Anterior cingulate cortex (tissue), 58 donors: ENCODE data around the gene ARAF.
"Not testable (repeated sequence)": the region's sequence is repeated elsewhere in the genome, so short reads cannot be mapped to it uniquely, and the experiment has no call there.

Experiments used
- DNase-seq, 58 donors: peaks; one replicate each; lab custom pipeline; 2025; lab: John Stamatoyannopoulos, UW

The ARAF gene

GRCh38 chrX:47581731-47582647 lies 21.0 kb downstream of the ARAF start, which contains the start of gene TIMP1:
TIMP1 (plus strand) TSS chrX:47582436; CDS start chrX:47583416, 980 bp downstream.
- DNase-seq, result peak in 44 of 58 donors; percentile 3 to 68 (median 34)

DNA sequence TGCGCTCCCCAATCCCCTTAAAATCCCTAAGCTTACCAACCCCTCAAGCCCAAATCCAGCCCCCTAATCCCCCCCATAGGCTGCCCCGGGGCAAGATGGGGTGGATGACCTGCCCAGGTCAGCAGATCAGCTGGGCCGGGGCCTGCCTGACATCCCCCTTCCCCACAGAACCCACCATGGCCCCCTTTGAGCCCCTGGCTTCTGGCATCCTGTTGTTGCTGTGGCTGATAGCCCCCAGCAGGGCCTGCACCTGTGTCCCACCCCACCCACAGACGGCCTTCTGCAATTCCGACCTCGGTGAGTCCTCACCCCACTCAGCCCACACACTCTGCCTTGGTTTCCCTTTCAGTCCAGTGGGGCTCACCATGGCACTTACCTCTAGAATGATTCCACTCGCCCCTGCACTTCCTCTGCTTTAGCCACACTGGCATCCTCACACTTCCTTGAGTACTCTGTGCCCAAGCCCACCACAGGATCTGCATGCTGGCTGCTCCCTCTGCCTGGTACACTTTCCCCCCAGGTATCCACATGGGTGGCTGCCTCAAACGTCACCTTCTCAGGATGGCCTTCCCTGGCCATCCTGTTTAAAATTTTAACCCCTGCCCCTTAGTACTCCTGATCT lies 22.3 kb downstream of the ARAF start:
- DNase-seq, result no peak

- DNase-seq, result no peak
These were observed 23.7 kb downstream of the ARAF start for GRCh38 chrX:47584714-47585113.

- no peak for DNase-seq
These were observed 24.3 kb downstream of the ARAF start for GRCh38 chrX:47585273-47585672.

DNA sequence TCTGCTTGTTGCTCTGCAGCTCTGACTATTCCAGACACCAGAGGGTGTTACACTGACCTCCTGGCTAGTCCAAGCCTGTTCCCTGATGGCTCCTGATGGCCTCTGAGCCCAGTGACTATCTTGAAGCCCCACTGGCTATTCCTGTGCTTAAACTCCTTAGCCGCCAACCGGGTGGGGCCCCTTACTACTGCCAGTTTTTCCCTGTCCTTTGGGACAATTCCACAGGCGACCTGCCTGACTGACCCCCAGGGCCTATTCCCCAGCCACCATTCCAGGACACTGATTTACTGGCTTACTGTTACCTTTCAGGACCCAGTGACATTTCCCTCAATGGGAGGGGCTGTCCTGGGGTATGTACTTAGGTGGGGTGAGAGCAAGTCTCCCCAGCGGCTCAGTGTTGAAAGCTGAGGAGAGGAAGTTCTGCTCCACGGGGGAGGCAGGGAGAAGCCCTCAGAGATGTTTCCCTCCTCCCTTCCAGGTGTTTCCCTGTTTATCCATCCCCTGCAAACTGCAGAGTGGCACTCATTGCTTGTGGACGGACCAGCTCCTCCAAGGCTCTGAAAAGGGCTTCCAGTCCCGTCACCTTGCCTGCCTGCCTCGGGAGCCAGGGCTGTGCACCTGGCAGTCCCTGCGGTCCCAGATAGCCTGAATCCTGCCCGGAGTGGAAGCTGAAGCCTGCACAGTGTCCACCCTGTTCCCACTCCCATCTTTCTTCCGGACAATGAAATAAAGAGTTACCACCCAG lies 25.2 kb downstream of the ARAF start:
- DNase-seq, result no peak

DNA sequence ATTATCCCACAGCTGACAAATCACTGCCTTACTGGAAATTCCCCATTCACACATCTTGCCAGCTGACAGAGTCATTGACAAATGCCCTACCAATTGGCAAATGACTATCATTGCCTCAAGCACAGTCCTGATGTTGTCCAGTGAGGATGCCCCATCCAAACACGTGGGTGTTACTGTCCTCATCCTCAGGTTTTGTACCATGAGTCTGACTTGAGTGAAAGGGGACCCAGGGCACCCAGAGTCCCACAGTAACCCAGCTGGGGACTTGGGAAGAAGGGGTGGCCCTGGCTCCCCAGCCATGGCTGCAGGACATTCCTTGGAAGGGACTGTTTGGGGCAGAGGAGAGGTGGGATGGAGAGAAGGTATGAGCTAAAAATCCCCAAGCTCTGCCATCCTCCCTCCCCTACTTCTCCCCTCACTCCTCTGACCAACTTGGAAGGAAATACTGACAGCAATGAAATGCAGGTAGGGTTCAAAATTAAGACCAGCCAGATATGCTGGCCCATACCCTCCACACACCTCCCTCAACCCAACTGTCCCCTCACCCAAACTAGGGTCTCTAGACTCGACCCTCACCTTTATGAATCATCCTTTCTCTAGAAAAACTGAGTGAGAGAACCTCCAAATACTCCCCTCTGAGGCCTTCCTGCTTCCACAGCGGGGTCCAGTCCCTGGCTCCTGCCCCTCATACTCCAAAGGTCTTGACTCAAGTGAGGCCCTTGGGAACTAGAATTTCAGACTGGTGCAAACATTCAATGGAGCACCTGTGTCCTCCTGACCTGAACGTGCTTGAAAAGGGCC lies 26.3 kb downstream of the ARAF start:
- DNase-seq, result no peak

- DNase-seq, result no peak
These were observed 27.1 kb downstream of the ARAF start for GRCh38 chrX:47587906-47588735.

GRCh38 chrX:47590984-47591383 lies 30.0 kb downstream of the ARAF start:
- no peak for DNase-seq

DNA sequence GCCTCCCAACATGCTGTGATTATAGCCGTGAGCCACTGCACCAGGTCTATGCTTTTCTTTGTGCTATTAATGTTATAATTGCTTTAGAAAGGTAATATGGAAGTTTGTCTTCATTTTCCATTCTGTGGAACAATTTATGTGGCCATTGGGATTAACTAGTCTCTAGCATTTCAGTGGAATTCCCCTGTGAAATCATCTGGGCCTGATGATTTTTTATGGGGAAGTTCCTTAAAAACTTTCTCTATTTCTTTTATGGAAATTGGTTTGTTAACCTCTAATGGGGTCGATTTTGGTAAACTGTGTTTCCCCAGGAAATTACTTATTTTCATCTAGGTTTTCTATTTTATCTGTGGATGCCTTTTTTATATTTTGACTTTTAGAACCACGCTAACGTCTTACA lies 32.5 kb downstream of the ARAF start:
- DNase-seq, result no peak

GRCh38 chrX:47595716-47596251 lies 34.8 kb downstream of the ARAF start:
- no peak for DNase-seq

DNA sequence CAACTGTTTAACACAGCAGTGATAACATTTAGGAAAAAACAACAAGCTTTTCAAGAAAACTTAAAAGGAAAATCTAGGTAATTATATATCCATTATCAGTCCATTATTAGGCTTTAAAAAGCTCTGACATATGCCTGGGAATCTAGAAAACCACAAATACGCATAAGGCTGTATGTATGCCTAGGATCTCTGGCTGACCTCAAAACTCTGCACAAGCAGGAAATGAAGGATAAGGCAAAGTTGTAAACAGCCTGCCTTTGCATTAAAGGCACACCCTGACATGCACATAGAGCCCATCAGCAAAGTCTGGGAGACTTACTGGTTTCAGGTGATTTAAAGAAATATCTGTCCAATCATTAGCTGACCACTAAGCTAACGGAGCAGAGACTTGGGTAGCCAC lies 35.3 kb downstream of the ARAF start:
- DNase-seq, result no peak

DNA sequence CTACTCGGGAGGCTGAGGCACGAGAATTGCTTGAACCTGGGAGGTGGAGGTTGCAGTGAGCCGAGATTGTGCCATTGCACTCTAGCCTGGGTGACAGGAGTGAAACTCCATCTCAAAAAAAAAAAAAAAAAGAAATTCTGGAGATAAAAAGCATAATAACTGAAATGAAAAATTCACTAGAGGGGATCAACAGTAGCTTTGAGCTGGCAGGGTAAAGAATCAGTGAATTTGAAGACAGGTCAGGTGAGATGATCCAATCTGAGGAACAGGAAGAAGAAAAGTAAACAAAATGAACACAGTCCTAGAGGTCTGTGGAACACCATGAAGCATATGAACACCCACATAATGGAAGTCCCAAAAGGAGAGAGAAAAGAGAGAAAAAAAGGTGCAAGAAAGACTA lies 36.2 kb downstream of the ARAF start:
- no peak for DNase-seq

GRCh38 chrX:47603125-47603524 lies 42.1 kb downstream of the ARAF start:
- not testable (repeated sequence) for DNase-seq

DNA sequence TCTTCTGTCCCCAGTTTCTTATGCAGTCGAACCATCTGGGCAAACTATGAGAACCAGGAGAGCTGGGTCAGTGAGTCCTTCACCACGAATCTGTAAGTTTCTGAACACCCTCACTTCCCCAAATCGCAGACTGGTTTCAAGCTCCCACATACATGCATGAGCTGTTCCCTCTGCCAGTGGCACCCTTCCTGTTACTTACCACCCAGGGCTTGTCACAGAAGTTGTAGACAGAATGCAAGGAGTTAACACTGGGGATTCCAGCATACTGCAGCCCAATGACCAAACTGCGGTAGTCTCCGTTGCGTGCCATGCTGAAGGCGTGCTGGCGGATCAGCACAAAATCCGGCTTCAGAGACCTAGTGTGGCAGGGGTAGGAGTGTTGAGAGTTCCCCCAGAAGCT lies 44.0 kb downstream of the ARAF start:
- DNase-seq, result no peak

DNA sequence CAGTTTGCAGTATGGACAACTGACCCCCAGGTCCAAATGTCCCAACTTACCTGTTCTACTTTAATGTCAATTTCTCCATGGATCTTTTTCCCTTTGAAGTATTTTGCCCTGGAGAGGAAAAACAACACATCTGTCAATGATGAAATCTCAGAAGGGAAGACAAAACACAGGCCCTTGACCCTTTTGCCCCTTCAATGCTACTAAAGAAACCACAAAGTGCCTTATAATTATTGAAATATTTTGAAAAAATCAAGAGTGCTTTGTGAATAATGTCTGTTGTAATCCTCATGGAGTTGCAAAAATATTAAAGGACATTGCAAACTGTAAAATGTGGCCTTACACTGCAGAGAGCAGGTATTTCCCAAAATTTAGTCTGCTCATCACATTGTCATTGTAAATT lies 46.1 kb downstream of the ARAF start:
- no peak for DNase-seq

DNA sequence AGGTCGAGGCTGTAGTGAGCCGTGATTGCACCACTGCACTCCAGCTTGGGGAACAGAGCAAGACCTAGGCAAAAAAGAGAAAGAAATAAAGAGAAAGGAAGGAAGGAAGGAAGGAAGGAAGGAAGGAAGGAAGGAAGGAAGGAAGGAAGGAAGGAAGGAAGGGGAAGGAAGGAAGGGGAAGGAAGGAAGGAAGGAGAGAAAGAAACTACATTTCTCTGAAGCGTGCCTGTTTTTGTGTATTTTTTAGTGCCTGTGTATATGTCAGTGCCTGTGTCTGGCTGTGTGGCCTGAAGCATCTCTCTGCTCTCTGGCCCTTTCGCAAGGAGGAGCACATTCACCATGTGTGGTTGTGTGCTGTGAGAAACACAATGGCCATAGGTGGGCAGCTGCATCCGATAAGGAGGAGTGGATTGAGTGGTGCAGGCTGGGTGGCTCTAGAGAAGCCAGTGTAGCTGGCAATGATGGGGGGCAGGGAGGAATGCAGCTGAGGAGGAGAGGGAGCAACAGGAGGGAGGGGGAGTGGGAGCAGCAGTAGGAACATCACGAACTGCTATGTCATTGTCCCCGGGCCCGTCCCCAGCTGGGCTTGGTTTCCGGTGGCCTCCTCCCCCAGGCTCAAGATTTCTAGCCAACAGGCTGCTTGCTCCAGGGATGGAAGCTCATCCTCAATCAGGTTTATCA lies 47.3 kb downstream of the ARAF start:
- DNase-seq, result peak in 34 of 58 donors; percentile 1 to 73 (median 20)

GRCh38 chrX:47610511-47610910 lies 49.5 kb downstream of the ARAF start:
- no peak for DNase-seq

DNA sequence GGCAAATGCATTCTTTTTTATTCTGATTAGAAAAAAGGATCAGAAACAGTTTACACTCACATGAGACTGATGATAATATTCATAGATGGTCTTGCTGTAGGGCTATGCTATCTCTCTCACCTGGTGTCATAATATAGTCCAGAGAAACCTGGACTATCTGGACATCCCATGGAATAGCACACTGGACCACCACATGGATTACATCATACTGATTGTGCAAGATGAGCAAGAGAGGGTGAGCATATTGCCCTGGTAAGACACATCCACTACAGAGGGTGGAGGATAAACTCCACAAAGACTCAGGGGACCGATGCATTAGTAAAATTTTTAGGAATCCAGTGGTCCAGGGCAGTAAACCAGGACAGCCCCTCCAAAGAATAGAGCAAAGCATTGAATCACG lies 50.5 kb downstream of the ARAF start:
- no peak for DNase-seq
